ENCODE results near the gene RGL2. TPM values are rescaled to one million over a fixed set of nuclear protein-coding genes. Genes with fewer than 3 reads are reported as not detected.
"Not testable (repeated sequence)": the region's sequence is repeated elsewhere in the genome, so short reads cannot be mapped to it uniquely, and the experiment has no call there.

RGL2 gene
- total RNA-seq, 1 experiment from 2014 or later = 84.4 TPM

GRCh38 chr6:33271117-33271467, 27.6 kb downstream of the RGL2 start:
- peaks cover 37% of the 10 kb centered on the region for H3K36me3 ChIP-seq (ENCODE audit: control insufficient read depth, insufficient read depth, low read length)
- no peak for DNase-seq (ENCODE audit: low read depth, low spot score)
- peak; percentile 23 for ATAC-seq
- CTCF ChIA-PET = no interaction called here
- TF ChIP-seq REST (IDR thresholded peaks at IDR 0.05; ENCODE audit: insufficient read depth in 1 of 2, low read depth in 2 of 2, low read length in 1 of 2) = no peak
- TF ChIP-seq POLR2AphosphoS5 (IDR thresholded peaks at IDR 0.05; ENCODE audit: low read depth, low read length) = no peak
- TF ChIP-seq CTCF (IDR thresholded peaks at IDR 0.05) = no peak
- no peak for TF ChIP-seq SIN3A (IDR thresholded peaks at IDR 0.05; ENCODE audit: borderline replicate concordance, insufficient read depth, low read depth, low read length)
- no peak for TF ChIP-seq TCF7L2 (IDR thresholded peaks at IDR 0.05; ENCODE audit: low read depth, low read length)
- in situ Hi-C loops (cut with HindIII; ENCODE audit: low pct_unique_long_range_greater_than_20kb, low sequenced_read_pairs) = no loop called here
- H3K4me1 ChIP-seq (ENCODE audit: control insufficient read depth, insufficient read depth, low read length) = peaks cover 23% of the 10 kb centered on the region
- peak overlapping the region; percentile 100 for H3K27ac ChIP-seq (ENCODE audit: low read length)
- BruUV-seq (replicated peaks) = no TSS peak
- H3K27me3 ChIP-seq (ENCODE audit: control insufficient read depth, insufficient read depth, low read length) = no peaks in the 10 kb centered on the region
- POLR2A ChIA-PET = interaction anchor here (0.6 to 1.3 kb wide), 4 partner anchors 10 to 299 kb away, joined by 3 to 8 read pairs (median 4); no protein-coding TSS in a partner anchor
- no peaks in the 10 kb centered on the region for H3K9me3 ChIP-seq (ENCODE audit: control insufficient read depth, insufficient read depth, low read depth, low read length)
- intact Hi-C loops (cut with micrococcal nuclease; ENCODE audit: unreplicated experiment) = no loop called here
- peak overlapping the region; percentile 97 for H3K4me3 ChIP-seq (ENCODE audit: low read depth in 2 of 2, low read length in 2 of 2)

- DNase-seq (ENCODE audit: low read depth, low spot score) (no peak), ATAC-seq (no peak)
- H3K27me3 ChIP-seq (ENCODE audit: control insufficient read depth, insufficient read depth, low read length) = no peaks in the 10 kb centered on the region
- H3K4me1 ChIP-seq (ENCODE audit: control insufficient read depth, insufficient read depth, low read length) = peaks cover 22% of the 10 kb centered on the region
- POLR2A ChIA-PET = no interaction called here
- CTCF ChIA-PET = no interaction called here
- H3K36me3 ChIP-seq (ENCODE audit: control insufficient read depth, insufficient read depth, low read length) = peaks cover 6% of the 10 kb centered on the region; the same call in 1 of the 2 replicates
- no peak for TF ChIP-seq CTCF (IDR thresholded peaks at IDR 0.05)
- no peak for TF ChIP-seq SIN3A (IDR thresholded peaks at IDR 0.05; ENCODE audit: borderline replicate concordance, insufficient read depth, low read depth, low read length)
- TF ChIP-seq POLR2AphosphoS5 (IDR thresholded peaks at IDR 0.05; ENCODE audit: low read depth, low read length) = no peak
- no peak for TF ChIP-seq TCF7L2 (IDR thresholded peaks at IDR 0.05; ENCODE audit: low read depth, low read length)
- TF ChIP-seq REST (IDR thresholded peaks at IDR 0.05; ENCODE audit: insufficient read depth in 1 of 2, low read depth in 2 of 2, low read length in 1 of 2) = no peak
- intact Hi-C loops (cut with micrococcal nuclease; ENCODE audit: unreplicated experiment) (no loop called here), in situ Hi-C loops (cut with HindIII; ENCODE audit: low pct_unique_long_range_greater_than_20kb, low sequenced_read_pairs) (no loop called here)
- no peak overlapping the region for H3K4me3 ChIP-seq (ENCODE audit: low read depth in 2 of 2, low read length in 2 of 2)
- H3K27ac ChIP-seq (ENCODE audit: low read length) = no peak overlapping the region
- BruUV-seq (replicated peaks) = no TSS peak
- H3K9me3 ChIP-seq (ENCODE audit: control insufficient read depth, insufficient read depth, low read depth, low read length) = no peaks in the 10 kb centered on the region
Observed at GRCh38 chr6:33264015-33264414, 34.7 kb downstream of the RGL2 start.

GRCh38 chr6:33262490-33262889, 36.3 kb downstream of the RGL2 start:
- peaks cover 25% of the 10 kb centered on the region for H3K4me1 ChIP-seq (ENCODE audit: control insufficient read depth, insufficient read depth, low read length)
- ATAC-seq; intact Hi-C loops (cut with micrococcal nuclease; ENCODE audit: unreplicated experiment); POLR2A ChIA-PET; in situ Hi-C loops (cut with HindIII; ENCODE audit: low pct_unique_long_range_greater_than_20kb, low sequenced_read_pairs); BruUV-seq (replicated peaks); H3K27me3 ChIP-seq (ENCODE audit: control insufficient read depth, insufficient read depth, low read length); H3K27ac ChIP-seq (ENCODE audit: low read length); H3K9me3 ChIP-seq (ENCODE audit: control insufficient read depth, insufficient read depth, low read depth, low read length); H3K36me3 ChIP-seq (ENCODE audit: control insufficient read depth, insufficient read depth, low read length); H3K4me3 ChIP-seq (ENCODE audit: low read depth in 2 of 2, low read length in 2 of 2); DNase-seq (ENCODE audit: low read depth, low spot score); CTCF ChIA-PET: not testable (repeated sequence)
